ENCODE measurements around the gene FRMPD4.

The FRMPD4 gene

DNA sequence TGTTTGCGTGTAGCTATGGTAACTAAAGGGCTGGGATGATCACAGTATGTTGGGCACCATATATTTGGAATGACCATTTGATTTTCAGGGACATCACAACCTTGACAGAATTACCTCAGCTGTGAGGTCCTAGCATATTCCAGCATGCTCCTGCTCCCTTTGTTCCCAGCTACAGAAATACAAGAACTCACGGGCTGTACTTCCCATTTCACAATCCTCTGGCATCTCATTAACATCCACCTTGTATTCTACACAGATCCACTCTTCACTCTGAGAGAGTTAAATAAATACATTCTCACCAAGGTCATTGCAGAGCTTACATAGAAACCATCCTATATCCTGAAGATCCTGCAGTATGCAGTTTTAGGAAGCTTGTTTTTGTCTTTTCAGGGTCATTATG lies 169.7 kb downstream of the FRMPD4 start:
- no peak for DNase-seq

DNA sequence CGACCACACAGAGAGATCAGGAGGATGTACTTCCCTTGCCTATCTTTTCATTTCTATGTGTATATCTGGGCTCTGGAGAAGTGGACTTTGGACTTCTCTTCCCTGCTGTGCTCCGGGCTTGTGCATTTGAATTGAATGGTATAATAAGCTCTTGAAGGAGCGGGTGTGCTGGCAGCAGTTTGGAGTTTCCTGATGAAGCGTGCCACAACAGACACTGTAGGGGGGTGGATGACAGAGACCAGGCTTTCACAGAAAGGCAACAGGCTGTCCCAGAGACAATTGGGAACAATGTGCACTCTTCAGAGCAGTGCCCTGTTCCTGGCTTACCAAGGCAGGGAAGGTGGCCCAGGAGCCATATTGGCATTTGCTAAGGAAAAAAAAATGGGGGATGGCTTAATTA lies 170.1 kb downstream of the FRMPD4 start:
- no peak for DNase-seq

DNA sequence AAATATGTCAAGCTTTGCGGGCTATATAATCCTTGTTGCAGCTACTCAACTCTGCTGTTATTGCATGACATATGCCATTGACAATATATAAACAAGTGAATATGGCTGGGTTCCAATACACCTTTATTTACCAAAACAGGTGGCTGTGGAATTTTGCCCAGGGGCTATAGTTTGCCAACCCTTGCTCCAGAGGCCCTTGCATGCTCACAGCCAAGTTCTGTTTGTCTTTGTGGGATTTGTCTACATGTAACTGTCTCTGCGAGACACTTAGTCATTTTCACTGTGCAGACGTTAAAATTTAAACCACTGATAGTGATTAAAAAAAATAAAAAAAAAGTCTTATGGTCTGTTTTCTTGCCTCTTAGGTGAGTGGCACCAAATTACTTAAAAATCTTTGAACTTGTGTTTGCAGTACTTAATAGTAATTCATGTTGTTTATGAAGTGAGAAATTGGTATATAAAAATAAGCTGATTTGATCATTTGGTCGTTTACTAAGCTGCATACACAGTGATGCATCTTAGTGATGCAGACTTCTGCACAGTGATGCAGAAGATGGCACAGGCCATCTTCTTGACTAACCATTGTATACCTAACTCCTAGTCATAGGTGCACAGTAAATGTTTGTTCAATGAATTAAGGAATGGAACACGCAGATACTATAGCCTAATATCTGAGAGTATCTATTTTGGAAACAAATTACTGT lies 170.9 kb downstream of the FRMPD4 start:
- no peak for DNase-seq

DNA sequence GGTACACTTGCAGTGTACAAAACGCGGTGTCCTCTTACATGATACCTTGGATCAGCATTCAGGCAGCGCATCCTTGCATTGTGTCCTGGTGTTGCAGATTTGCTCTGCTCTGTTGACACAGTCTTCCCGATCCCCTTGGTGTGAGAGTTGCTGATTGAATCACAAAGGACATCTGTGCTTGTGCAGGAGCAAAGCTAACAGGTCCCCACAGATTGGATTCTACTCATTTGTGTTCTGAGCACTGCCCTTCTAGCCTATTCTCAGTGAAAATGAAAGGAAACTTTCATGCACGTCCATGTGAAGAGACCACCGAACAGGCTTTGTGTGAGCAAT lies 171.4 kb downstream of the FRMPD4 start:
- no peak for DNase-seq

DNA sequence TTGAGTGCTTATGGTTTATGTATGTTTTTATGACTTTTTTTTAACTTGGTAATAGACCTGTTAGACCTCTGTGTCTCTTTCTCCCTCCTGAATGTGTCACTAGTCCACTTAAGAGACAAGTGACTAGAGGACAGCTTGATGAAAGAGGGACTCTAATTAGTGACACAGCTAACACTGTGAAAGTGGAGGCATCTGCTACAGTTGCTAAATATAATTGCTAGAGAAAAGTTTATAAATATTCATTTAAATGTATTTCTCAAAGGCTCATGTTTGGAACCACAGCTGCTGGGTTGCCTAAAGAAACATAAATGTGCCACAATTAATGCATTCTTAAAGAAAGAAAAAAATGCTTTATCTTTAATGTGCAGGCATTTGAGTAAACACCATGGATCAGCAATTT lies 176.4 kb downstream of the FRMPD4 start:
- no peak for DNase-seq

DNA sequence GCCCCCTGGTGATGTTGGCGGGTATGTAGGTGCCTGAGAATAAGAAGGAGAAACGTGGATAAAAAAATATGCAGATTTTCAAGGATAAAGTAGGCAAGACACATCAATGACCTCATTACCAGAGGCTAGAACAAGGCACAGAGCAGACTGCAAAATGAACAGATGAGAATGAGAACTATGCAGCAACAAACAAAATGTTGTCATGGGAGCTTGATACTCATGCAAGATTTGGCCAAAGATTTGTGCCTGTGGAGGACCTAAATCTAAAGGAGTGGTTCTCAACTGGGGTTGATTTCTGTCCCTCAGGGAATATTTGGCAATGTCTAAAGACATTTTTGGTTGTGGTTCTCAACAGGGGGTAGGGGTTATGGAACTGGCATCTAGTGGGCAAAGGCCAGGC lies 177.3 kb downstream of the FRMPD4 start:
- no peak for DNase-seq

DNA sequence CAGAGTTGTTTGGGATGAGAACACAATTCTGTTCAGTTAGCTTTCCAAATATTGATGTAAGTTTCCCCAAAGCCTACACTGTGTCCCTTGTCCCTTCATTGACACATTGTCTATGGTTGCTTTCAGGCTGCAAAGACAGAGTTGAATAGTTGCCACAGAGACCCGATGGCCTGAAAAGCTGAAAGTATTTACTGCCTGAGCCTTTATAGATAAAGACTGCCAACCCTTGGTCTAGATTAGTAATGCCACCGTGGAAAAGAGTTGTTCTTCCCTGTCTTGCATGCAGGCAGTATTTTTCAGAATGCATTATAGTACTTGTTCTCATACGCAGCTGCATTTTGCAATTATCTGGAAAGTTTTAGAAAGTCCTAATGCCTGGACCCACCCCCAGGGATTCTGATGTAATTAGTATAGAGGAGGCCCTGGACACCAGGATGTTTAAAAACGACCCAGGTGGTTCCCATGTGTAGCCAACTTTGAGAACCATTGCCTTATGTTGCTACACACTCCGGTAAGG lies 180.8 kb downstream of the FRMPD4 start:
- DNase-seq = no peak

DNA sequence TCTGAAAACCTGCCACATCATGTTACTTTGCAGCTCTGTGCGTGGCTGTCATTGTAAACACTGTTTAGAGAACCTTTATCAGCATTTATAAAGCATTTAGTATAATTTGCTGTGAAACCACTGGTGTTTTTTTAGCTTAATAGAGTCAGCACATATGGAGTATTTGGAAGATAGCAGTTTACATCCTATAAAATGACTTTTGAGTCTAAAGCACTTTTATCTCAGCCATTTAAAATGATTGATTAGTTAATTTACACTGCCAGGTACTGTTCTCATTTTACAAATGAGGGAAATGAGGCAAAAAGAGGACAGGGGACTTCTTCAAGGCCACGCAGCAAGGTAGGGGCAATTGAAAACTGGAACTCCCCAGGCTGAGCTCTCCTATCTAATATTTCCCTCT lies 181.7 kb downstream of the FRMPD4 start:
- DNase-seq = no peak

DNA sequence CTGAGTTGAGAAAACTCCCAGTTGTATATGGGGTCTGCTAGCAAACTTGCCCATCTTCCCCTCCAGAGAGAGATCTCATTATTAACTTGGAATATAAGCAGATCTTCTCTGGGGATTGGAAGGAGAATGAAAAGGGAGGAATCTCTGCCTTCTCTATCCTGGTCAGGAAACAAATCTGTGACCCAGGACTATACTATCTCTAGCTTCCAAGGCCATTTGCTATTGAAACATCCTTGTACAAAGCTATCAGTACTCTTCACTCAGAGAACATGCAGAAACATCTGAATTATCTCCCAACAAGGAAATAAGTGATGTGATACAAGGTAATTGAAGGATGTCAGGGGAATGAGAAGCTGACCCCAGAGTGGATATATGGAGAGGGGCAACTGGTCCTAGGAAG lies 183.8 kb downstream of the FRMPD4 start:
- DNase-seq = no peak

DNA sequence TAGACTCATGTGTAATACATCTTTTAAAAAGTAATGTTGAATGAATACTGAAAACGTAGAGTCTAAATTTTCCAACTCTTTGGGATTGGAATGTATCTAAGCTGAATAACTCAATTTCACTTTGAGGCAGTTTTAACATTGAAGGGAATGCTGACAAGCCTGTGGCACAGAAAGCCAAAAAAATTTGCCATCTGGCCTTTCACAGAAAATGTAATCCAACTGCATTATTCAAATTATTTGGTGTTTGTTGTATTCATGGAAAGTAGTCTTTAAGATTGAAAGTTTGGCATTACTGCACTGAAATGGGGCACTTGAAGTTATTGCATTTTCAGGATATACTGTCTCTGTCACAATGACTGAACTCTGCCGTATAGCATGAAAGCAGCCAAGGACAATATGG lies 186.9 kb downstream of the FRMPD4 start:
- DNase-seq = no peak

DNA sequence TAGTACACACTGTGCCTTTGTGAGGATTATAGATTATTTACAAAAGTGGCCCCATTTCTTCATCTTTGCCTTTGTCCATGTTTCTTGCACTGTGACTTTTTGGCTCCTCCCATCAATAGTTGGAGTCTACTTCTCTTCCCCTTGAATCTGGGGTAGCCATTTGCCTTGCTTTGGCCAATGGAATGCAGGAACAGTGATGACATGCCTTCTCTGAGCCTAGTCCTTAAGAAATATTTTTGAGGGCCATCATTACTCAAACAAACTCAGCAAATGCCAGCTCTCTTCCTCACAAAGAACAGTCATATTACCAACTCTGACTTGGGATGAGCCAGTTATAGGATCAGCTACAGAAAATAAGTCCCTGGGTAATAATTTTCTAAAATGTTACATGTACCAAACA lies 189.6 kb downstream of the FRMPD4 start:
- DNase-seq = no peak

DNA sequence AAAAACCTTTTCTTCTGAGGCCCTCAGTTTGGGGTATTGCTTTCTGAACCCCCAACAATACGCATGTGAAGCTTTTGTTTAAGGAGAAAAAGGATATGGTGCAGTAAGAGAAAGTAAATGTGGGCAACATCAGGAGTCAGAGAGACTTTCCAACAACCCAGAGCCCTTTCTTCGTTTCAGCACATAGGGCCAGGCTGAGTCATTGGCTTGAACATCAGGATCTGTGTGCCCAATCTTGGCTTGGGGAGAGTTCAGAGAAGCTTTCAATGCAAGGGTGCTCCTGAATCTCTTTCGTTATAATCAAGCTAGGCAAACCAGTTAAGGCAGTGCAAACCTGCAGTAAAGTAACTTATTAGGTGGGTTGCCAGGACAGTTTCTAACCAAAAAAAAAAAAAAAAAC lies 191.2 kb downstream of the FRMPD4 start:
- no peak for DNase-seq

DNA sequence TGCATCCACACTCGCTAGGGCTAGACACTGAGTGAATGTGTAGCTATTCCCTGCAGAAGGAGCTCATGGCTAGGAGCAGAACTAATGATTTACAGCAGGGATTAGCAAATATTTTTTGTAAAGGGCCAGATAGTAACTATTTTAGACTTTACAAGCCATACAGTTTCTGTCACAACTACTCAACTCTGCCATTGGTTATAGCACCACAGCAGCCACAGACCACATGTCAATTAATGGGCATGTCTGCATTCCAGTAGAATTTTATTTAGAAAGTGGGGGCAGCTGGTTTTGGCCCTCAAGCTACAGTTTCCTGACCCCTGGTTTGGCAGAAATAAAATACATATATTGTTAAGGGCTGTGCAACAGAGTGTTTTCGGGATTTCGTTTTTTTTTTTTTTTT lies 192.6 kb downstream of the FRMPD4 start:
- DNase-seq = no peak

DNA sequence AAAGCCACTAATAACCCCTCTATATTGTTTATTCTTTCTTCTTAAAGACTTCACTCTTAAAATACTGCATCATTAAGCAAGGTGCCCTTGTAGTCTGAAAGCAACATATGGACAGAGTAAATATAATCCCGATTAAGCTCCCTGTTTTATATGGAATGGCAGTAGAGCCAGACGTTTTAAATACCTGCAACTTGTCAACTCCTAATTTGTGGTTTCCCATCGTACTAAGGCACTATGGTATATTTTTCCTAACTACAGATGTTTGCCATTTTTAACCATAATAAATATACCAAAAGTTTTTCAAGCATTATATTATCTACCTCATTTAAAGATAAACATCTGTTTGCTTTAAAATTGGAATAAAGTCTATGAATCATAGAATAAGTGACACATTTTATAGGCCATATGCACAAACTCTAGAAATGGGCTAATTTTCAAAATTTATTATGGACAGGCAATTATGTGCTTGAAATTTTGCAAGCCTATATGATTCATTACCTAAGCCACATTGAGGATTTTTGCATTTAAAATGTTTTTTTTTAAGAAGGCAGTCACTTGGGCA lies 194.6 kb downstream of the FRMPD4 start:
- no peak for DNase-seq

DNA sequence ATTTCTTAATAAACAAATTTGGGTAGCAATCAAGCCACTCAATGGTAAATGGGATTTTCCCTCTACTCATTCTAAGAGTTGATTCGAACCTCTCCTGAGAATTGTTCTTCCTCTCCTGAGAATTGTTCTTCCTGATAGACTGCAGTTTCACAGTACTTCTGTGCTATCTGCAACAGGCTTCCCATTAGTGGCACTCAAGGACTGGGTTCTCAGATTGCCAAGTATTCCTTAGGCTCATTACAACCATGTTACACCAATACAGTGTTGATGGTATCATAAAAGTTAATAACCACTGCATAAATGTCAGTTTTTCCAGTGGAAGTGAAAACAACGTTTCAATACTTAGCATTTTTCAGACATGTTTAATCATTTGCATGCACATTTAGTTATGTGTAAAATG lies 201.6 kb downstream of the FRMPD4 start:
- DNase-seq = no peak

DNA sequence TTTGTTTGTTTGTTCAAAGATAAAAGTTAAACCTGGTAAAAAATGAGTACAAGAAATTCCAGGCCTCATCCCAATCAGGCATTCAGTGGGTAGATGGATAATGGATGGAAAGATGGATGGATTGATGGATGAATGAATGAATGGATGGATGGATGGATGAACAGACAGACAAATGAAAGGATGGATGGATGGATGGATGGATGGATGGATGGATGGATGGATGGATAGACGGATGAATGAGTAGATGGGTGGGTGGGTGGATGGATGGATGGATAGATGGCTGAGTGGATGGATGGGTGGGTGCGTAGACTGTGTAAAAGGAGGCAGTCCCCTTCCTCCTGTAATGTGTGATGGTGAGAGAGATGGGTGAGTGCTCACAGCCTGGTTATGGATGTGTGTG lies 206.7 kb downstream of the FRMPD4 start:
- DNase-seq = no peak

DNA sequence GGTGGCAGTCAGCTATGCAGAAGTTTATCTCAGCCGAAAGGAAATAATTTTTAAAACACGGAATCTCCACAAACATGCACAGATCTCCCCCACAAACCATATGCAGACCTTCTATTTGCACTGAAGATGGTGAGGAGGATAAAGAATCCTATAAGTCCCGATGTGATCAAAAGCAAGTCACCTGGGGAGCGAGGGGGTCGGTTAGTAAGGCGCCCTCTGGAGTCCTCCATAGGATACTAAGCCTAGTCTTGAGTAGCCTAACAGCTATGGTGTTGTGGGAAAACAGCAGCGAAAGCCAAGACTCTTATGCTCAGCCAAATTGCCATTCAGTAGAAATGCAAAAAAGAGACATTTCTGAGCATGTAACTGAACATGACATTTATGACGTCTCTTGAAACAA lies 210.9 kb downstream of the FRMPD4 start:
- no peak for DNase-seq

DNA sequence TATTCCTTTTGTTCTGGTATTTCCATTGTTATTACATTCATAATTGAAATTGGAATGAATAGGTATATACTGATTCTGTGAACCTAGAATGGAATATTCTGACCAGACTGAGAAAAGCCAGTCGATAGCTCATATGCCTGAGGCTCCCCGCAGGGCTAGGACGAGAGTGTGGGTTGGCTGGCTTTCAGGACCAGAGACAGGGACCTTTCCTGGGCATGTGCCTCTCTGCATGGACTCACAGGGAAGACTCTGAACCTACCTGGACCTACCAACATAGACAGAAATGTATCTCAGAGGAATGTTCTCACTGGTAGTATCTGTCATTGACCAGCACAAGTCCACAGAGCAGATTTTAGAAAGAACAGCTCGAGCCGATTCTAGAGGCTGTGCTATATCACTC lies 214.6 kb downstream of the FRMPD4 start:
- no peak for DNase-seq

DNA sequence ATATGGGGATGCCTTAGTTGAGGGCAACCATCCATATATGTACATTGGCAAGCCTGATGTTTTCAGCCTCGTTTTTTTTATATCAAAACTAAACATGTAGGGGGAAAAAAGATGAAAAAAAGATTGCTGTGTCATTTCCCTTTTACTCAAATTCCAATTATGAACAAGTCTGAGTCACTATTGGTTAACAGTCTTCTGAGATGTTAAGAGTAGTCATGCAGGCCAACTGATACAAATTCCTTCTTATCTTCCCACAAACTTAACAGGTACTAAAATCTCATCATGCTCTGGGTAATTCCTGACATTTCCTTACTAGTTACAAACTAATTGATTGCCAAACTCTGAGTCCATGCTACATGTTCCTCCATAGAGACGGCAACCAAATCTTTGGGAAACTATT lies 222.1 kb downstream of the FRMPD4 start:
- no peak for DNase-seq

DNA sequence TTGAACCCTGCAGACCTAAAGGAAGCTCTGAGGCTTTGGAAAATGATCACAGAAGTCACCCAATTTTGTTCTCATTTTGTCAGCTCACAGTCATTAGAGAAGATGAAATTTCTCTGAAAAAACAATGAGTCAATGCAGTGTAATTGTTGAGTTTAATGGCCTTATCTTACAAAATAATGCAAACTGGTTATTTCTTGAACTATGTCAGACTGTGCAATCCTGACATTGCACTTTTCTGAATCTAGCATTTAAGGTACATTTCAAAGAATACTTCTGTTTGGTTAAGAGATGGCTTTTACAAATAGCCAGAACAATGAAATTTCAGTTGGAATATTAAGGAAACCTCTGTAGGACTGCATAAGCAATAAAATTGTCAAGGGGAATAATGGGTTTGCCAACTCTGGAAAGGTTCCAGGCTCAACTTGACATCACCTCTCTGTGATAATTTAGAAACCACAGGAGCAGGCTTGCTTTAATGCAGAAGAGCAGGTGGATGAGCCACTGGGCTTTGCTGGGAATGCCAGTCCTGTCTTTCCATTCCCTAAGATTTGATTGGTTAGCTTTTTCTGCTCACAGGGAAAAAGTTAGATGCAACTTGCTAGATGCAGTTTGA lies 222.8 kb downstream of the FRMPD4 start:
- DNase-seq = no peak

DNA sequence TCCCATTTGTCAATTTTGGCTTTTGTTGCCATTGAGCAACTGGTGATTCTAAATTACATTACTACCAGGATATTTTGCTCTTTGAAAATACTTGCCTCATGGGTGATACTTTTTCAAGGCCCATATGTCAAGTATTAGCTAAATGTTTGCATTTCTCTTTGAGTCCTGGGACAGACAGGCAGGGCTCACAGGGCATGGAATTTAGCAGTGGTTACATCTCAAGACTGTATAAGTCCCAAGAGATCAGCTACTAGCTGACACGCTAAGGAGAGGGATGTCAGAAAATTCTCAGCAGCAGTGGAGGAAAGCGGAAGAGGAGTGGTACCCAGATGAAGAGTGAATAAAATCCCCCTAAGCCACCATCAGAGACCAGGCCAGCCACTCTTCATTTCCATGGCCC lies 224.9 kb downstream of the FRMPD4 start:
- no peak for DNase-seq

DNA sequence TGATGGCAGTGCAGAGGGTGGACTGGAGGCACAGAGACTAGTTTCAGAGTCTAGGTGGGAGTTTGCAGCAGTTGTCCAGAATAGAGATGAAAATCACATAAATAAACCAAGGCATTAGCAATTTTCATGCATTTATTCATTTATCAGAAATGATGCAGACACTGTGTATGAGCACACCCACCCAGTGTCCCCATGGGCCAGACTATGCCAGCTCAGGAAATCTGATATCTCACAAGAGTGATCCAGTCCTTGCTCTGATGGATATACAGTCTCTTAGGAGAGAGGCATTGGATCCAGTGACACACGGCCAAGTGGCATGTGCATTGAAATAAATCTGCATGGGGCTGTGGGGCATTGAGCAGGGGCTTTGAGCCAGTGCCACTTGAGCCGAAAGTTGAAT lies 228.2 kb downstream of the FRMPD4 start:
- no peak for DNase-seq

DNA sequence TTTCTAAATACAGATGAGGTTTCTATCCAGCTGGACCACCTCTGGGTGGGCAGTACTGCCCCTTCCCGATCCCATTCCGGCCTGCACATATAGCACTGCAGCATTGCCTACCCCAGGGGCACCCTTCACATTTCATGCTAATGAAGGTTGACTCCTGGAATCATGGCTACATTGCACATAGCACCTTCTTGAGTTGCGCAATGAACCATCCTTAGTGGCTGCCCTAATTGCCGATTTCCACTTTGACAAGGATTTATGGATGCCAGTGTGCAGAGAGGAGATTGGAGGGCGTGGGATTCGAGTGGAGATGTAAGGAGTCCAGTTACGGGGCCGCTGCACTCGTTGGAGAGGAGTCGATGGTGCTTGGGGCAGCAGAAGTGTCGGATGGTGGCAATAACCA lies 229.0 kb downstream of the FRMPD4 start:
- DNase-seq = no peak

DNA sequence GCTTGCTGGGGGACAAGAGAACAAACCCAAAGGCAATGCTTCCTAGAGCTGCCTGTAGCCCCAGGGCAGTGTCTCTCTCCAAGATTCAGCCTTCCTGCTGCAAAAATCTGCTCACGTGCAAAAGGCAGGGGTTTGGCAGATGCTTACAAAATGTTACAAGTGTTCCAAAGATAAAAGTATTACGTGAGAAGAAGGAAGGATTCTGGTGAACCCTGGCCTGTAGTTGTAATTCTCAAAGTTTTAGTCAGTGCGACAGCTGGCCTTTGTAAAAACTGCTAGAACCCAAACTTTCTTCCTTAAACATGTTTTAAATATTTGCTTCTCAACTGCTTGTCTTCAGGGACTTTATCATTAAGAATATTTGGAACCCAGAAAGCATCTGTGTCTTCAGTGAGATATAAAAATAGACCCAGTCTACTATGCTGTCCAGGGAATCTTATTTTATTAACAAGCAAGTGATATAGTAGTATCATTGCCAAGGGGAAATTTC lies 232.3 kb downstream of the FRMPD4 start:
- DNase-seq = no peak

DNA sequence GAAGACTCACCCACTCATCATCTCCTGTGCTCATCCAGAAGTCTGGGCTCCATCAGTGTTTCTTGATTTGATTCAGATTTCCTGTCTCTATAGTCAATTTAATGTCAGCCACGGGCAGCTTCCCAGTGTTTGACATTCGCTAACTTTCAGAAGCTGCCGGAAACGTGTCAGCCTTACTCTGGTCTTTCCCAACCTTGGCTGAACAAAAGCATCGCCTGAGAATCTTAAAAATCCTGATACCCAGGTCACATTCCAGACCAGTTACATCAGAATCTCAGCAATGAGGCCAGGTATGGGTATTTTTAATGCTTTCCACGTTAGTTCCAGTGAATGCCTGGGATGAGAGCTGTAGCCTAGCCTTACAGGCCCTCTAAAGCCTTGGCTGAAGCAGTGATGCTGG lies 233.8 kb downstream of the FRMPD4 start:
- no peak for DNase-seq

Measured in KG1 (cell line).